ENCODE data around the gene EMX2.

Gene EMX2

GRCh38 chr10:117545141-117546019 is 2.8 kb downstream of the EMX2 start:
- DNase-seq, result no peak

DNA sequence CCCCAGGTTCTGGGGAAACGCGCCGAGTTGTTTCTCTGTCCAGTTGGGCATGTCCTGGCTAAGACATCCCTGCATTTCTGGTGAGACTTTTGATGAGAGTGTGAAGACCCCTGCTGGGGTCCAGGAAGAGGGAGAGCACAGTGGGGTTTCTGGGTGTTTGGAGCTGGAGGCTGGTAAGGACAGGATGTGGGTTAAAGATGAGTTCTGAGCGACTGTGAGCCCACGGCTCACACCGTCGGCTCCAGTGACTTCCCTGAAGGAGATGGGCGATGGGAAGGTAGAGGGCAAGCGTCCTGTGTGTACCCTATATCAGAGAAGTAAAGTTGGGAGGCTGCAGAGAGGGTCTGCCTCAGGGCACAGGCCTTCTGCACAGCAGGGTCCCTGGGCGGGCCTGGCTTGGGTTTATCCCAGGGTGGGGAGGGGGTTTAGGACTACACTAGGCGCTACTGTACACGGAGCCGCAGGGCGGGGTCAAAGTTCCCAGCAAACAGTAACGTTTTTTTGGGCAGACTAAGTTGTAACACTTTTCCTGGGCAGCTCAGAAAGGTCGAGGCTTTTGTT is 3.6 kb downstream of the EMX2 start:
- no peak for DNase-seq

DNA sequence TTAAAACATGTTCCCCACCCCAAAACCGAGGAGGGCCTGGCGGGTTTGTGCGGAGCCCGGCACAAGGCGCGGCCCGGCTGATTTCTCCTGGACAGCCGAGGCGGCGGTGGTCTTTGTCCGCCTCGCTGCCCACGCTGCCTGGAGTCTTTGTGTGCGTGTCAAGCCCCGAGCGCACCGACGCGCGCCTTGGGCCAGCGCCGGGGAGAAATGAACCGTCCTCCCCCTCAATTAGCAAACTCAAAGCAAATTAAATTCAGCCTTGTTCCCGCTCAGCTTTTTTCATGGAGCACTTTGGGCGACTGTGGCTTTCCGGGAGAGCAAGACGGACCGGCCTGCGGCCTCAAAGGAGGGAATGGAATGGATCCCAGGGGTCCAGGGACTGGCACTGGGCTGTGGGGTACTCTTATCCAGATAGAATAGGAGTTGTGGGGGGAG is 4.1 kb downstream of the EMX2 start:
- DNase-seq, result no peak

GRCh38 chr10:117547016-117547715 is 4.6 kb downstream of the EMX2 start:
- DNase-seq, result no peak

DNA sequence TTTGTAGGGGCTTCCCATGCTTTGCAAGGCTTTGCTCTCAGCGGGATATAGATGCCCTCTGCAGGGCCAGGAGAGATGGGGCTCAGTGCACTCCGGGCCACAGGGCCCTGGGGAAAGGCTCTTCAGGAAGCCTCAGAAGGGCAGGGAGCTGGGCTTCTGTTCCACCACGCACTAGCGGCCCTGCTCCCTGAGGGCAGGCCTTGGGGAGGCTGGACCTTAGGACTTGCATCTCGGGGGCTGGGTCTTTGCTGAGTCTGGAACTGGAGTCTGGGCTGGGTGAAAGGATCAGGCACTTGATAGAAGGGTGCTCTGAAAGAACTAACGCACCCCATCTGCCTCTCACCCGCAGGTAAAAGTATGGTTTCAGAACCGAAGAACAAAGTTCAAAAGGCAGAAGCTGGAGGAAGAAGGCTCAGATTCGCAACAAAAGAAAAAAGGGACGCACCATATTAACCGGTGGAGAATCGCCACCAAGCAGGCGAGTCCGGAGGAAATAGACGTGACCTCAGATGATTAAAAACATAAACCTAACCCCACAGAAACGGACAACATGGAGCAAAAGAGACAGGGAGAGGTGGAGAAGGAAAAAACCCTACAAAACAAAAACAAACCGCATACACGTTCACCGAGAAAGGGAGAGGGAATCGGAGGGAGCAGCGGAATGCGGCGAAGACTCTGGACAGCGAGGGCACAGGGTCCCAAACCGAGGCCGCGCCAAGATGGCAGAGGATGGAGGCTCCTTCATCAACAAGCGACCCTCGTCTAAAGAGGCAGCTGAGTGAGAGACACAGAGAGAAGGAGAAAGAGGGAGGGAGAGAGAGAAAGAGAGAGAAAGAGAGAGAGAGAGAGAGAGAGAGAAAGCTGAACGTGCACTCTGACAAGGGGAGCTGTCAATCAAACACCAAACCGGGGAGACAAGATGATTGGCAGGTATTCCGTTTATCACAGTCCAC is 5.4 kb downstream of the EMX2 start:
- DNase-seq, result no peak

GRCh38 chr10:117549100-117549585 is 6.6 kb downstream of the EMX2 start:
- no peak for DNase-seq

DNA sequence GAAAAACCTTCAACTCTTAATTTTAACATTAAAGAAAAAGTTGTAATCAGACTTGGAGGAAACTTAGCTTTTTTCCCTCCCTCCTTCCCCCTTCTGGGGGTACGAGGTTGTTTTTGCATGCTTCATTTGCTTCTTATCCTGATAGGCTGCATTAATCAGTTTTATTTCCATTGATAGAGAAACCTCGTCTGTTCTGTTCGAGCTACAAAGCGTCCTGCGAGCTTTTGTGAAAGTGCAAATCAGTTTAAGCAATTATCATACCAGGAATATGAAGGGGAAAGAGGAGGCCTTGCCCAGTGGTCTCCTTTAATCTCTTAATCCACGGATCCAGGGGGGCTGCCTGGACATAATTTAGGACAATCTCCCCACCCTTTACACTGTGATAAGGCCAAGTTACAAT is 7.5 kb downstream of the EMX2 start:
- DNase-seq, result no peak

DNA sequence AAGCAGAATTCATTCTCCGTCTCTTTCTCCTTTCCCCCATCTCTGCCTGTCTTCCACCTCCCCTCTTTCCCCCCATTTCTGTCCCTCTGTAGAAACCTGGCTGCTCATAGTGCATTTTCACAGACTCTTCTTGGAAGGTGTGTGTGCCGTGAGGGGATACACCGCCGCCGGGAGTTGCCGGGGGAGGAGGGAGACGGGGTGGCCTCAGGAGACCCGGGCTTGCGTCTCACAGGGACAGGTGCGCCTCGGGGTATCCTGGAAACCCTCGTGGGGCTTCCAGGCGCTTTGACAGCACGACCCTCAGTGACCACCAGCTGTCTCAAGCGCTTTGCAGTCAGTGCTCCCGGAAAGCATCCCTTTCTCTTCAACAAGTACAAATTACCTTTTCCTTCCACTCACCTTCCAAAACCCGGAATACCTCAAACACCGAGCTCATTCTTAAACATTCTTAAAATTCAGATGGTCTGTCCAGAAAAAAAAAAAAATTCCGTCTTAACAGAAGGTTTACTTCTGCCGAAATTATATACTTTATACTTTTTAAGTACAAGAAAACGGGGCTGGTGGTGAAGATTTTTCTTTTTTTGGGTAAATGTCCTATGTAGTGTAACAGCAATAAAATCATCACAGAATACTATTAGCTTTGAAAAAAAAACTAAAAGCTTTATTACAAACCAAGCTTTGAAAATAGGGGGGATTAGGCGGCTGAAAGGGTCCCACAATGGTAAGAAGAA is 8.2 kb downstream of the EMX2 start:
- DNase-seq, result no peak

GRCh38 chr10:117551330-117552155 is 9.0 kb downstream of the EMX2 start:
- DNase-seq, result no peak

DNA sequence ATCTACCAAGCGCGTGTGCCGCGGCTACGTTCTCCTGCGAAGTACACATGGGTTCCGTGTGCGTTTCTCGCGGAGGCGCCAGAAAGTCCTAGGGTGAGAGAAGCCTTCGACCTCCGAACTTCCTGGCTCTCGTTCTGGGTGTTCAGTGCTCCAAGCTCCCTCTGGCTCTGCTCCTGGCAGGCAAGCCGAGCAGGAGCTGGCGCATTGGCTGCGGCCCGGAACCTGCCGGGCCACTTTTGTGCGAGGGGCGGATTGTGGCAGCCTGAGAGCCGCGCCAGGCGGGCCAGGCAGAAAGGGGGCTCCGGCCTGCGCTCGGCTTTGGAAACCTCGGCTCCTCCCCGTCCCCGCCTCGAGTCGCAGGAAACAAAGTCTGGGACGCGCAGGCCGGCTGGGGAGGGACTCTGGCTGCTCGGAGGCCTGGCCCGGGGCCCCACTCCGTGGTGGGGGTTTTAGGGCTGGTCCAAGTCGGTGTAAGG is 9.6 kb downstream of the EMX2 start:
- DNase-seq, result no peak

- DNase-seq, result no peak
These were observed 10.2 kb downstream of the EMX2 start for GRCh38 chr10:117552701-117553141.

DNA sequence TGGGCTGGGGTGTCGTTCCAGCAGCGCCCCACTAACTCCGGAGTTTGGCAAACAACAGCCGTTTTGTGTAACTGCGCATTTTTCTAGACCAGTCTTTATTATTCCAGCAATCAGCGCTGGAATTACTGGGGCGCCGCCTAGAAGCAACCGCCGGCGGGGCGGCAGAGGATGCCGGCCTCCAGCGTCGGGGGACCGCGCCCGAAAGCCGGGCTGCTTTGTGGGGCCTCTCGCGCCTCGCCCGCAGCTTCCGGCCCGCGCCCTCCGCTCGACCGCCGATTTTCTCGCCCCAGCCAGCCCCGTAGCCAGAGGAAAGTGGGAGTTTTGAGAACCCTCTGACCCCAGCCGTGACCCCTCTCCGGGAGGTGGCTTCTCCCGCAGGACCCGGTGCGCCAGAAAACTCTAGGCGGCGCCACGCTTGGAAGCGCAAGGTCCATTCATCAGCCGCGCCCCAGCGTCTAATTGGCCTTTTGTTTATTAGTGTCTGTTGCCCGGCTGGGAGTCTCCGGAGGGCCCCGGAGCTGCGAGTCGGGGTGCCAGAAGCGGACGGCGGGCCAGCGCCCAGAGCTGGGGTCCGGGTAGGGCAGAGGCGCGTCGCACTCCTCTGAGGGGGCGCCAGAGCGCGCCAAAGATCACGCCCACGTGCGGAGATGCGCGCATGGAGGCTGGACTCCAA is 10.7 kb downstream of the EMX2 start:
- no peak for DNase-seq

DNA sequence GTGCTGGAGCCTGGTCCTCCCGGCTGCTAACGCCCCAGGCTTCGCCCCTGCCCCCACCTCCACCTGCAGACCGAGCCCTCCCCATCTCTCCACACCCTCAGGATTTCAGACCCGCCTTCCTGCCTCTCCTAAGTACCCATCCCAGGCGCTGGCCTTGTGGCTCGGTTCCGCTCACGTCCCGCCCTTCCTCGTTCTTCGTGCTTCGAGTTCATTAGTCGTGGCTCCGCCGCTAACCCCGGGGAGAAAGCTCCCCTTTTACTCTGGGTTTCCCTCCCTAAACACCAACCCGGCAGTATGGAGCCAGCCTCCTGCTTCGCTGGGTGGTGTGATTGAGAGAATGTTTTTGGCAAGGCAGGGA is 11.2 kb downstream of the EMX2 start:
- DNase-seq, result no peak

DNA sequence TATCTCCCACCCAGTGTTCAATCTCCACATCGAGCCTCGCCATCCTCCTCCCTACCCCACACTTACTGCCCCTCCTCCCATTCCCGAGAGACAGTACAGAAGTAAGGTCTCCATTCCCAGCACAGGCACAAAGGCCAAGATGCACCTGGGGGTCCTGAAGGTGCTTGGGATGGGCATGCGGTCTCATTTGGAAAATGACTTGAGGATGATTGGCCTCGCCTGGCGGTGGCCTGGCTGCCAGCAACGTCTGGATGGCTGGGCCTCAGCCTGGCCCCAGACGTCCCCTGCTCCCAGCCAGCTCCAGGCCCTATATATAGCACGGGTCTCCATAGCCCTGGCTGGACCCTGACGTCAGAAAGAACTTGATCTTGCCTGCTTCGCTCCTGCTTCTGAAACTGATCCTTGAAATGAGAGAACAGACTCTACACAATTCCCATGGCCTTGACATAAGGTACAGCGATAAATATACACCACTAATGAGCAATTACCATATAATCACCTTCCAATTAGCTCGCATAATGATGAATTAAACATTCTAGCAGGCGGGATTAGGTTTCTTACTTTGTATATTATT is 11.8 kb downstream of the EMX2 start:
- DNase-seq, result no peak

DNA sequence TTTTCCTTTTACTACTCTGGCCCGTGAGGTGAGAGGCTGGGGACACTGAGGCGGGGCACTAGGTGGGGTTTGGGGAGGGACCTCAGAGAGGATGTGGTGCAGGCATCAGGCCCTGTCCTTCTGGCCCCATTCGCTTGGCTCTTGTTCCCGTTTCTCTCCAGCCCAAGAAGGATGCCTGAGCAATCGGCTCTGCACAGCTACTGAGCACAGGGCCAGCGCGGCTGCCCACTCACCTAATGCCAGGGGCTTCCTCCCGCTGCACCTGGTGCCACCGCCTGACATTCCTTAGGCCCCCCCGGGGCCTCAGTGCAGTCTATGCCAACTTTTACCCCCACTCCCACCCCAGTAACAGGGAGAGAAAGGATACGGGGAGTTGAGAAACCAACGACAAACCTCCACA is 12.5 kb downstream of the EMX2 start:
- DNase-seq, result no peak

- no peak for DNase-seq
These were observed 13.3 kb downstream of the EMX2 start for GRCh38 chr10:117555863-117556262.

DNA sequence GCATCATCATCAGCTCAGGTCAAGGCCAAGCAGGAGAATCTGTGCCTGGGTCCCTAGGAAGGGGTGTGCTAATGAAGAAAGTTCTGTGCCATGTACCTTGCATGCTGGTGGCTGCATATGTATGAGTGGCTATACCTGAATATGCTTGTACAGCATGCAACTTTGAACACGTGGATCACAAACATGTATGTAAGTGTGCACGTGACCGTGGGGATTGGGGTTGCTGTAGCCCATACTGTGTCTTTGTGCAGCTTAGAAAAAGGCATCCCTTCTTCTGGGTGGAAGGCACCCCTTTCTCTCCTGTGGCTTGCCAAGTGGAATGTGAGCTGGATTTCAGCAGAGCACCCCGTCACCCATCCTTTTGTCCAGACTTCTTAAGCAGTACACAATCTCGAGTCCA is 13.8 kb downstream of the EMX2 start:
- DNase-seq, result no peak

GRCh38 chr10:117559712-117560111 is 17.2 kb downstream of the EMX2 start:
- DNase-seq, result no peak

- DNase-seq, result no peak
These were observed 18.4 kb downstream of the EMX2 start for GRCh38 chr10:117560942-117561341.

DNA sequence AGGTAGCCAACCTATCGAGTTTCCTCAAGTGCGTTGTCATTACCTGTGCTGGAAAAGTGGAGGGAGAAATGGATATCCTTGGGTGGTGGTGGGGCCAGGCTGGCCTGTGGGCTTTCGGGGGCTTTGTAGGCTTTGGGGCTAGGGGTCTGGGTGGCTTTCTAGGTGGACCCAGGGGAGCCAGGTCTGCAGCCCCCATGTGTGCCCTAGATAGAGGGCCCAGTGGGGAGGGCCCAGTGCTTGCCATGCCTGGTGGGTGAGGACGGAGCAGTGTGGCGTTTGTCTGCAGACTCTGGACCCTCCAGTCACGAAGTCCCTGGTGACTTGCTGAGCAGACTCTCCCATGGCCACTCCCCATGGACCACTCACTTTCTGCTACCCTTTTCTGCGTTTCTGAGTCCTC is 19.7 kb downstream of the EMX2 start:
- DNase-seq, result no peak
